Body of pancreas (tissue), 4 donors: ENCODE results near the gene NEGR1.

Experiments
- CTCF ChIP-seq, 7 experiments: fragments of 450-650 bp in 4 of 7; fragments of 200-600 bp in 3 of 7; sonication (generic) in 3 of 7; IDR thresholded peaks; one replicate each; pipeline ENCODE4 v1.5.1; 2016 to 2019; ENCODE audit warnings: antibody characterized with exemption in 7 of 7
- POLR2A ChIP-seq, 3 donors: fragments of 450-650 bp; IDR thresholded peaks; one replicate each; pipeline ENCODE4 v1.6.1; 2016; ENCODE audit warnings: antibody characterized with exemption in 3 of 3, mild to moderate bottlenecking in 2 of 3

DNA sequence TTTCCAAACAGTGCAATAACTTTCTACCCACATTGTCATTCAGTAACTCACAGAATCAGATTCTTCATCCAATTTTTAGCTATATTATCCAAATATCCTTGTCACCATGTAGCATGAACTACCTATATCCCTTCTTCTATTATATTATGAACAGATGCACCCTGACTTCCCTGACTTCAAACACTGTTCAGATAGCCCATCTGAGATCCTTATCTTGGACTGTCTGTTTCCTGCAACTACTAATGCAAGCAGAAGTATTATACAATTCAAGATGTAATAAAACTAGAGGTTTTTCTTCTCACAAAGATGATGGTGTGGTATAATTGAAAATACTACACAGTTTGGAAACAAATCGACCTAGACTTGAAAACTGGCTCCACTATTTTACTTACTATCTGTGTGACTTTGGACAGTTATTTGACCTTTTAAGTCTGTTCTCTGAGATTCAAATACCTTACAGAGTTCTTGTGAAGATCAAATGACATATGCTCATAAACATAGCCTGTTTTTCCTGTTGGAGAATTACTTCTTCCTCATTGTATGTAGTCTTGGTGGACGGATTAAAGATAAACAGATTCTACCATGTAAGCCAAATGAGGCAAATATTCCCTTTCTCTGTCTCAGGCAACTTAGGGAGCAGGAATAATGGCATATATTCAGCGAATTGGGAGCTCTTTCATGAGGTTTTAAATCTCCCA, 793.6 kb downstream of the NEGR1 start:
- TF ChIP-seq POLR2A (IDR thresholded peaks at IDR 0.05) (no peak), CTCF (IDR thresholded peaks at IDR 0.05) (no peak)
